HG03378 (cell line): ENCODE data around the gene FKBP5.
"Not testable (repeated sequence)": the region's sequence is repeated elsewhere in the genome, so short reads cannot be mapped to it uniquely, and the experiment has no call there.

ENCODE experiments used
- ATAC-seq: cut with Tn5 transposase; IDR thresholded peaks from one replicate; pipeline ENCODE4 v1.9.1; 2021; ENCODE audit warnings: mild to moderate bottlenecking, moderate library complexity; ENCODE audit not compliant: unreplicated experiment

The FKBP5 gene

DNA sequence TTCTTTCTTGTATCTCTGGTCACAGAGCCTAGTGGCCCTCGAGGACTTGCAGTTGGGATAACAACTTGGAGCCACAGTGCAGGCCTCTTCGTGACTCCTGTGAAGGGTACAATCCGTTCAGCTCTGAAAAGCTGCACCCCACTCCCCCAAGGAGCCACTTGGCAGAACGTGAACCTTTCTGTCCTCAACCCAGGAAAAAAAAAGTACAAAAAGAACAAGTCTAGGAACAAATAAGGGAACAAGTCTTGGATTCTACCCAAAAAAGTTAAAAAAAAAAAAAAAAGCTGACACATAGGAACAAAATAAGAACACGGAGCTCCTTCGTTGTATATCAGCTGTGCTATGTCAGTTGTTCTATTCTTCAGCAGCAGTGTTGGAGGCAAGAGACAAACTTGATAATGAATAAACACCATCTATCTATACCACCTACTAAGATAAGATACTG is 98.1 kb downstream of the FKBP5 start:
- ATAC-seq, result no peak

DNA sequence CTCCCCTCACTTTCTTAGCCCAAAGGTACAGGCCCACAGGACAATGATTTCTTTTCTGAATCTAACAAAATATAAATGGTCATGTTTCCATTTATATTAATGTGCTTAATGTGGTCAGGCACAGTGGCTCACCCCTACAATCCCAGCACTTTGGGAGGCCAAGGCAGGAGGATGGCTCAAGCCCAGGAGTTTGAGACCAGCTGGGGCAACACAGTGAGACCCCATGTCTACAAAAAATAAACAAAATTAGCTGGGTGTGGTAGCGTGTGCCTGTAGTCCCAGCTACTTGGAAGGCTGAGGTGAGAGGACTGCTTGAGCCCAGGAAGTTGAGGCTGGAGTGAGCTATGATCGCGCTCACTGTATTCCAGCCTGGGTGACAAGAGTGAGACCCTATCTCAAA is 98.8 kb downstream of the FKBP5 start:
- ATAC-seq, result no peak

DNA sequence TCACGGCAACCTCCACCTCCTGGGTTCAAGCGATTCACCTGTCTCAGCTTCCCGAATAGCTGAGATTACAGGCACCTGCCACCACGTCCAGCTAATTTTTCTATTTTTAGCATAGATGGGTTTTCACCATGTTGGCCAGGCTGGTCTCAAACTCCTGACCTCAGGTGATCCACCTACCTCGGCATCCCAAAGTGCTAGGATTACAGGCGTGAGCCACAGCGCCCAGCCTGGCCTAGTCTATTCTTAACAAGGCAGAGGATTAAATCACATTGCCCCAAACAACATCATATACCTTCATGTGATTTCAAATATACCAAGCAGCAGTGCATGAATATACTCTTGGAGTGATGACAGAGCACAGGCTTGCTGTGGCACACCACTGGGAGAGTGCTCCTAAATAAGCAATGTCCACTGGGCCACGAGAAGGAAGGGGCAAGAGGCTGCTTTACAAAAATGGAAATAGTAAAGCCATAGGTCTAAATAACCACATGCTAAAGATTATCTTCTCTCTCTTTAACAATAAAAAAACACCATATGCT is 99.4 kb downstream of the FKBP5 start:
- no peak for ATAC-seq

DNA sequence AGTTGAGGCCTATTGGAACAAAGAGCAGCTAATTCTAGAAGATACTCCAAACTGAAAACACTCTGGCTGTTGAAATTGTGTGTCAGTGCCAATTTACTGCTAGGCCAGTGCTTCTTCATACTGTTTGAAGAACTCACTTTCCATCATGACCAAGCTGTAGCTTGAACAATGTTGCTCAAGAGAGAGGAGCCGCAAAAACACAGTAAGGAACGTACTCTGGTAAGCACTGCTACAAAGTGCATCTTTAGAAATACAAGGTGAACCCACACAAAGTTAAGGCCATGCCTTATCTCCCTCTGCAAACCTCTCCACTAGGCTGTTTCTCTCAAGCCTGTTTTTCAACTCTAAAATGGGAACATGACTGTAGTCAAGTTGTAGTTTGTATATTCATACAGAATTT is 101.5 kb downstream of the FKBP5 start:
- ATAC-seq, result no peak

DNA sequence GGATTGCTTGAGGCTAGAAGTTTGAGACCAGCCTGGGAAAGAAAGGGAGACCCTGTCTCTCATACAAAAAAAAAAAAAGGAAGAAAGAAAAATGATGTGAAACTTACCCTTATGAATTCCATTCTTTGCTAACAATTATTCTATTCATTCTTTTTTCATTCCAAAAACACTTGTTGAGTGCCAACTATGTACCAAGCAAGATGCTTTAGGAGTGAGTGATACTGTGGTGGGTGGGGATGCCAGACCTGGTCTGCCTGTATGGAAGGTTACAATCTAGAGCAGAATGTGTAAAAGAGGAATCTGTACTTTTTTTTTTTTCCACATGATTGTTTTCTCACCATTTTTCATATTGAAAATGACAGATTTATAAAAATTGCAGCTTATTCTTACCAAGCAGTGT is 102.2 kb downstream of the FKBP5 start:
- ATAC-seq, result no peak

DNA sequence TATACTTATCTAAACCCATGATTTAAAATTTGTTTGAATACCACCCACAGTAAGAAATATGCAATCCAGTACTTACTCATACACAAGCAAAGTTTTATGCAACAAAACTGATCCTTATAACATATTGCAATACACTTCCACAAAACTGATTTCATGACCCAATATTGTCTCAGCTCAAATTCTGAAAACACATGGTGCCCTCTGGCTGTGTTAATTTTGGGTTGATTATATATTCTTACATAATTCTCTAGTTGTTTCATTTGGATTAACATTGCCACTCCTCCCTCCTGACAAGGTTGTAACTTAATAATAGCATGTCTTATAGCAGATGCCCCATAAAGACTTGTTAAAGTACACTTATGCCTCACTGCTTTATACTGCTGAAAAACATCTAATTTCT is 103.1 kb downstream of the FKBP5 start:
- no peak for ATAC-seq

DNA sequence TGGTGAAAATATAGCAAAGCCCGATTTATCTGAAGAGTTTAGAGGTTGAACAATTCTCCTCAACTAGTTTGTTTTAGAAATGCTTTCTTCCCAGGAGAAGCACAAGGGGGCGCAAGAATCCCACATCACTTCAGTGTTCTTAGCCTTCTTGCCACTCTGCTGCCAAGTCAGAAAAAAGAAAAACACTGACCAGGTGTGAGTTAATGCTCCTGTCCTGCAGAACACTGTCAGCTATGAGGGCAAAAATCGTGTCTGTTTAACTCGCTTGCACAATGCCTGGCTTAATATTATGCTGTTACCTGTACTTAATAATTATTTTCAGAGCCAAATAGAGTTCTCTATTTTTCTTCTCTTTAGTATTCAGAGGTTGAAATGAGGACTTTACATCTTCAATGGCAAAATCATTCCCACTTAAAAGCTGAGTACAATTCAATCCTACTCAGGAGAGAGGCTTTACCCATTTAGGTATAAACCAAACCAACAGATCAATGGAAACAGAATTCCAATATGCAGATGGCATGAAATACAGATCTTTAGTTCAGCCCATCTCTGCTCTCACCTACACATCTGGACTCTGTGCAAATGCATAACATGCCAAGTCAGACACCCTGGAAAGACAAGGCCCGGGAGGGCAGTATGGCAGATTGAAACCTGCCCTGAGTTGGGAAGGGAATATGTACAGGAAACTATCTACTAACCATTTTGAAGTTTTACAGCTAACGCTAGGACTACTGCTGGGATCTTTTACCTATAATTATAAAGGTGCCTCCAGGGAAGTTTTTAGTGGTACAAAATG is 104.6 kb downstream of the FKBP5 start:
- ATAC-seq, result no peak

DNA sequence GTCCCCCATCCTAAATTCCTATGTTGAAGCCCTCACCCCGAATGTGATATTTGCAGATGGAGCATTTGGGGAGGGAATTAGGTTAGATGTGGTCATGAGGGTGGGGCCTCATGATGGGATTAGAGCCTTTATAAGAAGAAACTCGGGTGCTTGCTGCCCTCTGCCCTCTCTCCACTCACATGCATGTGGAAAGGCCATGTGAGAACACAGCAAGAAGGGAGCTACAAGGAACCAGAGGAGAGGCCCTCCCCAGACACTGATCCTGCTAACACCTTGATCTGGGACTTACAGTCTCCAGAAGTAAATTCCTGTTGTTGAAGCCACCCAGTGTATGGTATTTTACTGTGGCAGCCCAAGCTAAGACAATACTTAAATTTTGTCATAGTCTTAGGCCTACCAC is 106.4 kb downstream of the FKBP5 start:
- no peak for ATAC-seq

DNA sequence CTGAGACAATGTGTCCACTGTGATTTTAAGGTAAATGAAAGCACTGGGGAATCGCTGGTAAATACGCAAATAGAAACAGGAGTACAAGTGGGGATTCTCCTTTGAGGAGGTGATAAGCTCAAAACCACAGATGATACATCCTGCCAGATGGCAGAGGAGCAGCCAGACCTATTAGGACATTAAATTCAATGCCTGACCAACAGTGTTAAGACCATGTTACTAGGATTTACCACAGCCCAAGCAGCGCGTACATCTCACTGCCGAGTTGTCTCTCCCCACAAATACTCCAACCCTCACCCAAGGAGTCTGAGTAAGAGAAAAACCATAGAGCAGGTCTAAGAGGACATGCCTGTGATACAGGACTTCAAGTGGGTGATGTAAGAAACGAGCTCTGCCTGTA is 107.1 kb downstream of the FKBP5 start:
- ATAC-seq, result no peak

DNA sequence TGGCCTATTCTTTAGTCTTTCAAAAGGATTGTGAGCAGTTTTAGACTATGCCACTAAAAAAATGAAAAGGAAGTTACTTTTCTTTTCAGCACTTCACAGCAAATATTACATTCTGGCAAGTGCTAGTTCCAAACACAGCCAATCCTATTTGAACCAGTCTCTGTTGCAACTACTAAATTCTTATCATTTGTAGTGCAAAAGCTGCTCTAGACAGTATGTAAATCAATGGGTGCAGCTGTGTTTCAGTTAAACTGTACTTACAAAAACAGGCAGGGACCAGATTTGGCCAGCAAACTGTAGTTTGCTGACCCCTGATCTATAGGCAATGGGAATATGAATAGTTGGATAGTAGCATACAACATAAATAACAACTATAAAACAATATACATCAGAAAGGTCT is 107.9 kb downstream of the FKBP5 start:
- ATAC-seq, result no peak

DNA sequence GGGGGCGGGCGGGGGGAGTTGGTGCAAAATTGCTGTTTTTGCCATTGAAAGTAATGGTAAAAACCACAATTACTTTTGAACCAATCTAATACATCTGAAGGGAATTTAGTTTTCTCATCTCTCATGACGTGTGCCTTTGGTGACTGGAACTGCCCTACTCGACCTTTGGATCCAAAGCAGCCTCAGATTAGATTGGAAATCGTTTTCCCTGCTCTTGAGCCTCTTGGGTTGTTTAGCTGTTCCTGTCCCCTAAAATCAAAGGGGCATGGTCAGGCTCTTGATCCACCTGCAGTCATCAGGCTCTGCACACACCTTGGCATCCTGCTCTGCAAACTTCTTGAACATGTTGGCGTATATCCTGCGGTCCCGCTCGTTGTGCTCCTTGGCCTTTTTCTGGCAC is 112.0 kb downstream of the FKBP5 start:
- ATAC-seq, result no peak

DNA sequence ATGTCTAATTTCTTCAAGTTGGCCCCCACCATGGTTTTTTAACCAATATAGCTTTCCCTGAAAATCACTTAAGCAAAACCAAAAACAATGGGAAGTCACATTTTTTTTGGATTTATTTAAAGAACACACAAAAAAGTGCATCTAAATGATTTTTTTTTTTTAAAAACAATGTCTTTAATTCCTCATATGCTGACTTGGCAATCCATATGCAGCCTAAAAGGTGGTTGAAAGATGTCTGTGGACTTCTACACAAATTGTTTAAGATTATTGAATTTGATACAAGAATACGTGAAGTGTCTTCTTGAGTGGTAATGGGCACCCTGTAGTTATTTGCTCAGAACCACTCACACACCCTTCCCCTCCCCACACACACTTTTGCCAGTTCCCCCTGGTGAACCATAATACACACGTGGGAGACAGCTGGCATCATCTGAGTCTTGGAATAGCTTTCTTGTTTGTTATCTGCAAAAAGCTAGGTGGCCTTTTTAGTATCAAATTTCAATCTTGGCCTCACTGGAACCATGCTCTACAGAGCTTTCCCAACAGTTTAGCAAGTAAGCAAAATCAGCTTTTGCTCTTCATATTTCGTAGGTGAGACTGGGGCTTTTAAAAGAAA is 115.1 kb downstream of the FKBP5 start:
- ATAC-seq, result no peak

DNA sequence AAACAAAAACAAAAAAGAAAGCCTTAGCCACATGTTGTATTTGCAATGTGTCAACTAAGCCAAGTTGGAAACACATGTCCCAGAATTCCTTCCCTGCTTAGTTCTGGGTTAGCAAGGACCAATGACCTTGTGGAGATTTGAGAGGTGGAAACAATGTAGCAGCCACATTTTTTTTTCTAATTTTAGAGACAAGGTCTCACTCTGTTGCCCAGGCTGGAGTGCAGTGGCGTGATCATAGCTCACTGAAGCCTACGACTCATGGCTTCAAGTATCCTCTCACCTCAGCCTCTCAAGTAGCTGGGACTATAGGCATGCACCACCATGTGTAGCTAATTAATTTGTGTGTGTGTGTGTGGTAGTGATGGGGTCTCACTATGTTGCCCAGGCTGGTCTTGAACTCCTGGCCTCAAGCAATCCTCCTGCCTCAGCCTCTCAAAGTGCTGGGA is 117.8 kb downstream of the FKBP5 start:
- not testable (repeated sequence) for ATAC-seq

DNA sequence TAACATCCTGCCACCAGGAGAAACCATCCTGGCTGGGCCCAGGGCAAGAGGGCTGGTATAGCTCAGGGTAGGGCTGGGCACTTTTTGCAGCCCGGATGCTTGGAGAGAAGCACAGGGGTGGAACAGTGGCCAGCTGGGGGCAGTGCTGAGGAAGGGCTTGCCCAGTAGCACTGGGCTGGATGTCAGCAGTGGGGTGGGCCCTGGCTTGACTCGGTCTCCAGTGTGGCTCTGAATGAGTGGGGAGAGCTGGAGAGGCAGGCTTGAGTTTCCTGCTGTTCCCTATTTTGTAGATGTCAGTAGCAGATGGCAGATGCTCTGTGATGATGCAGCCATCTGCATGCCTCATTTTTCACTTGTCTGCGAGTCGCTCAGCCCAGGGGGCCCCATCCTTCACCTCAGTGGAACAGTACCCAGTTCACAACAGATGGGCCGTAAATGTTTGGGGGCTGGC is 119.7 kb downstream of the FKBP5 start:
- ATAC-seq, result no peak

DNA sequence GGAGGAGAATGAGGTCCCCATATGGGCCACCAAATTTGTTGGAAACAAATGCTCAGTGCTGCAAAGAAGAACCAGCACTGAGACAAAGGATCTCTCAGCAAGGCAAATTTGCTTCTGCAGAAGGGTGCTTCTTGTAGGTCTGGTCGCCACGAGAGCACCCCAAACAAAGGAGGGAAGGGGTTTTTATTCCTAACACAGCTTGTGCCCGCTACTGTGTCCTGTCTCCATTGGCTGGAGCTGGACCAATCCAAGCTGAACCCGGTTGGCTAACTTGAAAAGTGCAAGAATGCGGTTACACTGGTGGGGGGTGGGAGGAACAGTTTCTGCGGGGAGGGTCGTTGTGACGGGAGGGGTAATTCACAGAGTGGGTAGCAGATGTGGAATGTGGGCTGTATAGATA is 121.9 kb downstream of the FKBP5 start:
- no peak for ATAC-seq

DNA sequence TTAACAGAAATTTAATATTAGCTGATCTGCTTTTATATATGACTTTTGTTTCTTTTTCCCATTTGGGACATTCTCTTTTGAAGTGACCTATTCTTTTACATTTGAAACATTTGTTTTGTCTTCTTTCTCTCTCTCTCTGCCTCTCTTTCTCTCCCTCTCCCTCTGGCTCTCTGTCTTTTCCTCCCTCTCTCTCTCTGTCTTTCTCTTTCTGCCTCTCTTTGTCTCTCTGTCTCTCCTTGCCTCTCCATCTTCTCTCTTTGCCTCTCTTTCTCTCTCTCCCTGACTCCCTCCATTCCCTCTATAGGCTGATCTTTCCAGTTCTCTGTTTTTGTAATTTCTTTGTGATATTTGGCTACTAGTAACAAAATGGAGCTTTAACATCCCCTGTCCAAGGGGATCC is 124.0 kb downstream of the FKBP5 start:
- ATAC-seq, result no peak

DNA sequence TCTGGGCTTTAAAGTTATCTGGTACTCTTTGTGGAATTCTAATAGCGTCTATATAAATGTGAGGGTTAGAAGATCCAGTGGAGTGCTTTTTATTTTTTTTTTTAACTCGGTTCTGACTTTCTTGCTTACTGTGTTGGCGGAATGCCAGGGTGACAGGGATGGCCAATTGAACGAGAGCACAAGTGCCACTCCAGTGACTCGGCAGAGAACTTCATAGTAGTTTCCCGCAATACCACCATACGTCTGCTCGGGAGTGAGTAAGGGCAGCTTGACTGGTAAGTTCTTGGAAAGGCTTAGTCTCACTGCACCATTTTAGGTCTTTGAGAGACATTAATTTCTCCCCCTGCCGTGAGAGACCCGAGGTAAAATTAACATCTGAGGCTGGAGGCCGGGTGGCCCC is 126.7 kb downstream of the FKBP5 start:
- ATAC-seq, result no peak

DNA sequence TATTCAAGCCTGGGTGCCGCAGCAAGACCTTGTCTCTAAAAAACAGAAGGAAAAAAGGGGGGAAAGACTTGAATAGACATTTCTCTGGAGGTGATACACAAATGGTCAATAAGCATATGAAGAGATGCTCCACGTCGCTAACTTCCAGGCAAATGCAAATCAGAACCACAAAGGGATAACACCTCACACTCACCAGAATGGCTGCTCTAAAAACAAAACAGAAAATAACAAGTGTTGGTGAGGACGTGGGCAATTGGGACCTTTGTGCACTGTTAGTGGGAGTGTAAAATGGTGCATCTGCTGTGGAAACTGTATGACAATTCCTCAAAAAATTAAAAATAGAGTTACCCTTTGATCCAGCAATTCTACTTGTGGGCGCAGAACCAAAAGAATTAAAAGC is 127.6 kb downstream of the FKBP5 start:
- ATAC-seq, result no peak

DNA sequence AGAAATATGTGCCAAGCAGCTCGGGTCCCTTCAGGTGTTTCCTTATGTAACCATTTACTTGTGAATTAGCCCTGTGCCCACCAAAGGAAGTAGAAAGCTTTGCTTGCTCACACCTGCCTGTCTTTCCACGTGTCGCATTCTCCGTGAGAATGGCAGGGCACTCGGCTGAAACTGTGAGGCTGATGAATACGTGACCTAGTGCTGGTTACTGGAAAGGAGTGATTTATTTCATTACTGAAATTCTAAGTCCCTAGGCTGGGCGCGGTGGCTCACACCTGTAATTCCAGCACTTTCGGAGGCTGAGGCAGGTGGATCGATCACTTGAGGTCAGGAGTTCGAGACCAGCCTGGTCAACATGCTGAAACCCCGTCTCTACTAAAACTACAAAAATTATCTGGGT is 130.1 kb downstream of the FKBP5 start:
- ATAC-seq, result no peak

DNA sequence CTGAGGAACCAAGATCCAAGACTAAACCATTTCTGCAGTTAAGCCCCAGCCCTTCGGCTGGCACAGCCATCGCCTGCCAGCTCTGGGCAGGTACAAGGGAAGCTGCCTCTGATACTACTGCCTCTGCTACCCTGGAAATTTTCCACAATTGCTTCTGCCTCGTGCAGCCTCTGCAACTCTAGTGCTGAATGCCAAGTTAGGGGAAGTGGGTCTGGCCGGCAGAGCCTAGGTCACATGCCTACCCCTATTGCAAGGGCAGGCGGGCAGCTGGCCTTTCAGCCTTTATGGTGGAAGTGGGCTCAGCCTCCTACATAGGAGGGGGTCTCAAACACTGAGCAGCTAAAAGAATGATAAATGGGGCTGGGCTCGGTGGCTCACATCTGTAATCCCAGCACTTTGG is 131.5 kb downstream of the FKBP5 start:
- no peak for ATAC-seq

DNA sequence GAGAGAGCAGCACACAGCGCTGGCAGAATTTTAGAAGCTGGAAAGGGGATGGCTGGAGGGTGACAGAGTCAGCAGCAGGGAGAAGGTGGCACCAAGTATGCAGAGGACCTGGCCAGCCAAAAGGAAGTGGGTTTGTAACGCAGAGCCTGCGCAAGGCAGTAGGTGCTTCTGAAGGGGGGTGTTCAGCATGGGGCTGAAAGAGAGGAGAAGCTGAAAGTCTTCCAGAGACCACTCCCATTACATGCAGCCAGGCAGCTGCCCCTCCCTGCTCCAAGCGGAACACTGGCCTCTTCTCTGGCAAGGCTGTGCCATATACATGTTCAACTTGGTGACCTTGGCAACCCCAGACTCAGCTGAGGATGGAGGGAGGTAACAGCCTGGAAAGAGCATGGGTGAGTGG is 133.9 kb downstream of the FKBP5 start:
- no peak for ATAC-seq

DNA sequence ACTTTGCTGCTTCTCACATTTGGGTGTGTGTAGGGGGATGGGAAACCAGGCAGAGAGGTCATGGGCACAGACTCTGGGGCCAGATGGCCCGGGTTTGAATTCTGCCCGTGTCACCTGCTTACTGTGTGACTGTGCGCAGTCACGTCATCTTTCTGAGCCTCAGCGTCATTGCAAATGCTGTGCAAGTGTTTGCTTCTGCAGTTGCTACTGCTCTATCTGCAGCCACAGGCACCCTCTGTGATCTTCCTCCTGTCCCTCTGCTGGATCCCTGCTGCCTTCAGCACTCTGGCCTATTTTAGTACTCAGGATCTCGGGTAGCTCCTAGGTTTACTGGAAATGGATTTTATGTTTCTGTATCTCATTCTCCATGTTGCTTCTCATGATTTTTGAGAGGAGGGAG is 135.4 kb downstream of the FKBP5 start:
- no peak for ATAC-seq
